ENCODE measurements around the gene FANK1.
"Not testable (repeated sequence)": the region's sequence is repeated elsewhere in the genome, so short reads cannot be mapped to it uniquely, and the experiment has no call there.

Gene FANK1

GRCh38 chr10:125913277-125913676, 16.9 kb downstream of the FANK1 start:
- H3K36me3 ChIP-seq (ENCODE audit: control insufficient read depth, low read depth, low read length); H3K4me1 ChIP-seq (ENCODE audit: control insufficient read depth, low read depth, low read length); H3K4me3 ChIP-seq (ENCODE audit: low read length); H3K9me3 ChIP-seq (ENCODE audit: control insufficient read depth, low read depth, low read length); H3K27me3 ChIP-seq (ENCODE audit: control insufficient read depth, insufficient read depth, low read length); H3K9ac ChIP-seq (ENCODE audit: low read length); H3K27ac ChIP-seq (ENCODE audit: low read length): not testable (repeated sequence)

- Histone ChIP-seq H3K36me3 (ENCODE audit: control insufficient read depth, low read depth, low read length) (no peaks in the 10 kb centered on the region), H3K9me3 (ENCODE audit: control insufficient read depth, low read depth, low read length) (no peaks in the 10 kb centered on the region), H3K4me3 (ENCODE audit: low read length) (no peak overlapping the region), H3K4me1 (ENCODE audit: control insufficient read depth, low read depth, low read length) (no peaks in the 10 kb centered on the region), H3K27ac (ENCODE audit: low read length) (no peak overlapping the region), H3K9ac (ENCODE audit: low read length) (no peak overlapping the region), H3K27me3 (ENCODE audit: control insufficient read depth, insufficient read depth, low read length) (no peaks in the 10 kb centered on the region)
These were observed 20.6 kb downstream of the FANK1 start for GRCh38 chr10:125916977-125917376.

GRCh38 chr10:125917704-125918361, 21.5 kb downstream of the FANK1 start:
- H3K4me1 ChIP-seq (ENCODE audit: control insufficient read depth, low read depth, low read length); H3K4me3 ChIP-seq (ENCODE audit: low read length); H3K27ac ChIP-seq (ENCODE audit: low read length); H3K9ac ChIP-seq (ENCODE audit: low read length); H3K9me3 ChIP-seq (ENCODE audit: control insufficient read depth, low read depth, low read length); H3K27me3 ChIP-seq (ENCODE audit: control insufficient read depth, insufficient read depth, low read length); H3K36me3 ChIP-seq (ENCODE audit: control insufficient read depth, low read depth, low read length): not testable (repeated sequence)

- not testable (repeated sequence) for H3K4me1 ChIP-seq (ENCODE audit: control insufficient read depth, low read depth, low read length); H3K9ac ChIP-seq (ENCODE audit: low read length); H3K4me3 ChIP-seq (ENCODE audit: low read length); H3K27me3 ChIP-seq (ENCODE audit: control insufficient read depth, insufficient read depth, low read length); H3K27ac ChIP-seq (ENCODE audit: low read length); H3K36me3 ChIP-seq (ENCODE audit: control insufficient read depth, low read depth, low read length); H3K9me3 ChIP-seq (ENCODE audit: control insufficient read depth, low read depth, low read length)
These were observed 25.4 kb downstream of the FANK1 start for GRCh38 chr10:125921643-125922306.

GRCh38 chr10:125925262-125925834, 29.0 kb downstream of the FANK1 start:
- Histone ChIP-seq H3K27me3 (ENCODE audit: control insufficient read depth, insufficient read depth, low read length) (no peaks in the 10 kb centered on the region), H3K4me1 (ENCODE audit: control insufficient read depth, low read depth, low read length) (no peaks in the 10 kb centered on the region), H3K36me3 (ENCODE audit: control insufficient read depth, low read depth, low read length) (no peaks in the 10 kb centered on the region), H3K27ac (ENCODE audit: low read length) (no peak overlapping the region), H3K9ac (ENCODE audit: low read length) (no peak overlapping the region), H3K4me3 (ENCODE audit: low read length) (no peak overlapping the region), H3K9me3 (ENCODE audit: control insufficient read depth, low read depth, low read length) (no peaks in the 10 kb centered on the region)

- H3K9ac ChIP-seq (ENCODE audit: low read length) = no peak overlapping the region
- no peaks in the 10 kb centered on the region for H3K9me3 ChIP-seq (ENCODE audit: control insufficient read depth, low read depth, low read length)
- no peaks in the 10 kb centered on the region for H3K36me3 ChIP-seq (ENCODE audit: control insufficient read depth, low read depth, low read length)
- no peaks in the 10 kb centered on the region for H3K4me1 ChIP-seq (ENCODE audit: control insufficient read depth, low read depth, low read length)
- no peaks in the 10 kb centered on the region for H3K27me3 ChIP-seq (ENCODE audit: control insufficient read depth, insufficient read depth, low read length)
- no peak overlapping the region for H3K27ac ChIP-seq (ENCODE audit: low read length)
- H3K4me3 ChIP-seq (ENCODE audit: low read length) = no peak overlapping the region
These were observed 29.9 kb downstream of the FANK1 start for GRCh38 chr10:125926247-125926646.

- not testable (repeated sequence) for H3K4me1 ChIP-seq (ENCODE audit: control insufficient read depth, low read depth, low read length); H3K36me3 ChIP-seq (ENCODE audit: control insufficient read depth, low read depth, low read length); H3K27me3 ChIP-seq (ENCODE audit: control insufficient read depth, insufficient read depth, low read length); H3K9ac ChIP-seq (ENCODE audit: low read length); H3K9me3 ChIP-seq (ENCODE audit: control insufficient read depth, low read depth, low read length); H3K27ac ChIP-seq (ENCODE audit: low read length); H3K4me3 ChIP-seq (ENCODE audit: low read length)
These were observed 30.9 kb downstream of the FANK1 start for GRCh38 chr10:125927265-125927664.

- Histone ChIP-seq H3K4me3 (ENCODE audit: low read length) (no peak overlapping the region), H3K9me3 (ENCODE audit: control insufficient read depth, low read depth, low read length) (no peaks in the 10 kb centered on the region), H3K4me1 (ENCODE audit: control insufficient read depth, low read depth, low read length) (no peaks in the 10 kb centered on the region), H3K27ac (ENCODE audit: low read length) (no peak overlapping the region), H3K27me3 (ENCODE audit: control insufficient read depth, insufficient read depth, low read length) (no peaks in the 10 kb centered on the region), H3K9ac (ENCODE audit: low read length) (no peak overlapping the region), H3K36me3 (ENCODE audit: control insufficient read depth, low read depth, low read length) (no peaks in the 10 kb centered on the region)
These were observed 32.7 kb downstream of the FANK1 start for GRCh38 chr10:125928928-125929585.

GRCh38 chr10:125929618-125930017, 33.3 kb downstream of the FANK1 start:
- H3K9me3 ChIP-seq (ENCODE audit: control insufficient read depth, low read depth, low read length) = no peaks in the 10 kb centered on the region
- no peak overlapping the region for H3K9ac ChIP-seq (ENCODE audit: low read length)
- no peaks in the 10 kb centered on the region for H3K27me3 ChIP-seq (ENCODE audit: control insufficient read depth, insufficient read depth, low read length)
- H3K27ac ChIP-seq (ENCODE audit: low read length) = no peak overlapping the region
- no peak overlapping the region for H3K4me3 ChIP-seq (ENCODE audit: low read length)
- H3K4me1 ChIP-seq (ENCODE audit: control insufficient read depth, low read depth, low read length) = no peaks in the 10 kb centered on the region
- H3K36me3 ChIP-seq (ENCODE audit: control insufficient read depth, low read depth, low read length) = no peaks in the 10 kb centered on the region

- Histone ChIP-seq H3K4me1 (ENCODE audit: control insufficient read depth, low read depth, low read length) (no peaks in the 10 kb centered on the region), H3K9me3 (ENCODE audit: control insufficient read depth, low read depth, low read length) (no peaks in the 10 kb centered on the region)
These were observed 37.3 kb downstream of the FANK1 start for GRCh38 chr10:125933693-125934092.

GRCh38 chr10:125936331-125936730, 40.0 kb downstream of the FANK1 start:
- Histone ChIP-seq H3K4me1 (ENCODE audit: control insufficient read depth, low read depth, low read length) (no peaks in the 10 kb centered on the region), H3K9me3 (ENCODE audit: control insufficient read depth, low read depth, low read length) (no peaks in the 10 kb centered on the region), H3K4me3 (ENCODE audit: low read length) (no peak overlapping the region), H3K27ac (ENCODE audit: low read length) (no peak overlapping the region), H3K9ac (ENCODE audit: low read length) (no peak overlapping the region), H3K27me3 (ENCODE audit: control insufficient read depth, insufficient read depth, low read length) (no peaks in the 10 kb centered on the region), H3K36me3 (ENCODE audit: control insufficient read depth, low read depth, low read length) (no peaks in the 10 kb centered on the region)

More at GRCh38 chr10:125933693-125934092, 37.3 kb downstream of the FANK1 start:
- no peaks in the 10 kb centered on the region for H3K36me3 ChIP-seq (ENCODE audit: control insufficient read depth, low read depth, low read length)
- H3K4me3 ChIP-seq (ENCODE audit: low read length) = no peak overlapping the region
- no peak overlapping the region for H3K9ac ChIP-seq (ENCODE audit: low read length)
- H3K27ac ChIP-seq (ENCODE audit: low read length) = no peak overlapping the region
- H3K27me3 ChIP-seq (ENCODE audit: control insufficient read depth, insufficient read depth, low read length) = no peaks in the 10 kb centered on the region

Data from iPS-18a (cell line).